ENCODE results near the gene INTS3.
A peak's percentile ranks its signal among the peaks of the same experiment; 100 is the strongest.
"Not testable (repeated sequence)": the region's sequence is repeated elsewhere in the genome, so short reads cannot be mapped to it uniquely, and the experiment has no call there.

The INTS3 gene

GRCh38 chr1:153760440-153760839 lies 32.6 kb downstream of the INTS3 start:
- DNase-seq: no peak

GRCh38 chr1:153763365-153764225 lies 35.7 kb downstream of the INTS3 start:
- no peak for DNase-seq

GRCh38 chr1:153764310-153764709 lies 36.5 kb downstream of the INTS3 start:
- no peak for DNase-seq

GRCh38 chr1:153766663-153767062 lies 38.8 kb downstream of the INTS3 start:
- not testable (repeated sequence) for DNase-seq

GRCh38 chr1:153767519-153767918 lies 39.7 kb downstream of the INTS3 start:
- DNase-seq: no peak

- no peak for DNase-seq
These were observed 40.7 kb downstream of the INTS3 start for GRCh38 chr1:153768316-153769181.

- DNase-seq: no peak
These were observed 41.4 kb downstream of the INTS3 start for GRCh38 chr1:153769221-153769620.

GRCh38 chr1:153770797-153771196 lies 42.9 kb downstream of the INTS3 start:
- DNase-seq: no peak

GRCh38 chr1:153771261-153771660 lies 43.4 kb downstream of the INTS3 start:
- no peak for DNase-seq

- no peak for DNase-seq
These were observed 44.2 kb downstream of the INTS3 start for GRCh38 chr1:153771841-153772593.

- no peak for DNase-seq
These were observed 45.5 kb downstream of the INTS3 start for GRCh38 chr1:153773096-153773921.

GRCh38 chr1:153774026-153774595 lies 46.3 kb downstream of the INTS3 start:
- no peak for DNase-seq

- DNase-seq: peak; percentile 63
These were observed 47.1 kb downstream of the INTS3 start, which contains the start of gene SLC27A3 for GRCh38 chr1:153774780-153775457. Gene SLC27A3, plus strand, starts transcription at chr1:153775407. Its CDS starts 91 bp downstream, at chr1:153775498.

- DNase-seq: peak; percentile 74
These were observed 47.8 kb downstream of the INTS3 start for GRCh38 chr1:153775458-153776327.

- peak; percentile 43 for DNase-seq
These were observed 48.5 kb downstream of the INTS3 start for GRCh38 chr1:153776352-153776751.

GRCh38 chr1:153776845-153777370 lies 49.1 kb downstream of the INTS3 start:
- DNase-seq: no peak

- DNase-seq: no peak
These were observed 49.8 kb downstream of the INTS3 start for GRCh38 chr1:153777648-153778047.

- no peak for DNase-seq
These were observed 50.4 kb downstream of the INTS3 start for GRCh38 chr1:153778051-153778823.
